Measurements from ENCODE around the gene NFS1. TPM values are rescaled to one million over a fixed set of nuclear protein-coding genes. Genes with fewer than 3 reads are reported as not detected.
"Not testable (repeated sequence)": the region's sequence is repeated elsewhere in the genome, so short reads cannot be mapped to it uniquely, and the experiment has no call there.

NFS1 gene
- 10 to 100 TPM; 25.3 to 63.3 (median 32.7) TPM for total RNA-seq

DNA sequence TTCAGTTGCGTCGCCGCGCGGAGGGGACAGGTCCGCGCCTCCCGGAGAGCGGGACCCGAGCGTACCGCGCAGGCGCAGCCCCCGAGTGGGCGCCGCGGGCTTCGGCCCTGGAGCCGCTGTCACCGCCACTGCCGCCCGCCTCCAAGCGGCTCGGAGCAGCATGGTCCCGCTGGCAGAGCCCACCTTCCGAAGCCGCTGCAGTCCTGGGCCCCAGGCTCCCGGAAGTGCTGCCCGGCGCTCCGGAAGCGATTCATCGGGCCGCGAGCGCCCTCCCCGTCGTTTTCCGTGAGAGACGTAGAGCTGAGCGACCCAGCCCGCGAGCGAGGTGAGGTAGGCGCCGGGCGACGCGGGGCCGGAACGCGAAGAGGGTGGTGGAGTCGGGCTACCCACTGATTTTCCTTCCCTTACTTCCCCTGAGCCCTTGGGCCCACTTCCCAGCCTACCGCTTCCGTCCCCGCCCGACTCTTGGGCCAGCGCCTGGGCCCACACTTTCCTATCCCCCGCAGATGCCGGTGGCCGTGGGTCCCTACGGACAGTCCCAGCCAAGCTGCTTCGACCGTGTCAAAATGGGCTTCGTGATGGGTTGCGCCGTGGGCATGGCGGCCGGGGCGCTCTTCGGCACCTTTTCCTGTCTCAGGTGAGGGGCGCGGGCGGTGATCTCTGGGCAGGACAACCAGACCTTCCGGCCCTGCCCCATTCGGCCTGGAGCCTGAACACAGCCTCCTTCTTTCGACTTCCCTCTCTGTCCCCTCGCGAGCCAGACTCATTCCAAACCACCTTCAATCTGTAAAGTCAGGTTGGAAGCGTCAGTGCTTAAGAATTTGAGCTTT, at the start of gene NFS1, which contains the start of gene ROMO1:
Gene NFS1 (minus strand): TSS at position 226 of the 830 bp plus-strand sequence. CDS start 64 bp downstream, at position 162.
Gene ROMO1 (plus strand): TSS at position 279 of the 830 bp plus-strand sequence. CDS start 228 bp downstream, at position 507.
- peak within 1 kb of the TSS; percentile 88 to 100 (median 92) for H3K4me3 ChIP-seq
- H3K36me3 ChIP-seq: peaks cover 18 to 57% (median 56%) of the 10 kb centered on the region in 4 donors
- H3K4me1 ChIP-seq: peaks cover 19 to 43% (median 29%) of the 10 kb centered on the region in 4 donors
- H3K27ac ChIP-seq (replicated peaks in 1 of 4): peak within 1 kb of the TSS; percentile 91 to 95 (median 94)
- WGBS: 0% methylated on average over 18 of the region's 81 CpGs
- intact Hi-C loops (cut with DNase I): loop anchor here (2.0 kb wide), 1 partner anchor 73 kb away; the partner anchor contains the start of gene PHF20
- DNase-seq (ENCODE audit: extremely low spot score): peak; percentile 96
- H3K9me3 ChIP-seq: no peaks in the 10 kb centered on the region
- TF ChIP-seq, protein P1, sequence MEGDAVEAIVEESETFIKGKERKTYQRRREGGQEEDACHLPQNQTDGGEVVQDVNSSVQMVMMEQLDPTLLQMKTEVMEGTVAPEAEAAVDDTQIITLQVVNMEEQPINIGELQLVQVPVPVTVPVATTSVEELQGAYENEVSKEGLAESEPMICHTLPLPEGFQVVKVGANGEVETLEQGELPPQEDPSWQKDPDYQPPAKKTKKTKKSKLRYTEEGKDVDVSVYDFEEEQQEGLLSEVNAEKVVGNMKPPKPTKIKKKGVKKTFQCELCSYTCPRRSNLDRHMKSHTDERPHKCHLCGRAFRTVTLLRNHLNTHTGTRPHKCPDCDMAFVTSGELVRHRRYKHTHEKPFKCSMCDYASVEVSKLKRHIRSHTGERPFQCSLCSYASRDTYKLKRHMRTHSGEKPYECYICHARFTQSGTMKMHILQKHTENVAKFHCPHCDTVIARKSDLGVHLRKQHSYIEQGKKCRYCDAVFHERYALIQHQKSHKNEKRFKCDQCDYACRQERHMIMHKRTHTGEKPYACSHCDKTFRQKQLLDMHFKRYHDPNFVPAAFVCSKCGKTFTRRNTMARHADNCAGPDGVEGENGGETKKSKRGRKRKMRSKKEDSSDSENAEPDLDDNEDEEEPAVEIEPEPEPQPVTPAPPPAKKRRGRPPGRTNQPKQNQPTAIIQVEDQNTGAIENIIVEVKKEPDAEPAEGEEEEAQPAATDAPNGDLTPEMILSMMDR (IDR thresholded peaks at IDR 0.05): peak; percentile 14 to 42 (median 36)
- TF ChIP-seq POLR2AphosphoS5 (IDR thresholded peaks at IDR 0.05) (peak; percentile 88 to 92), EP300 (IDR thresholded peaks at IDR 0.05) (no peak), POLR2A (IDR thresholded peaks at IDR 0.05; ENCODE audit: low read depth) (peak; percentile 29)
- no peaks in the 10 kb centered on the region for H3K27me3 ChIP-seq

- H3K27ac ChIP-seq (replicated peaks in 1 of 4): peak overlapping the region; percentile 94 to 100 (median 99)
- 93% methylated on average over 3 of the region's 3 CpGs for WGBS
- peaks cover 0 to 13% (median 11%) of the 10 kb centered on the region in 4 donors for H3K36me3 ChIP-seq
- H3K27me3 ChIP-seq; H3K4me3 ChIP-seq; DNase-seq (ENCODE audit: extremely low spot score); H3K9me3 ChIP-seq: not testable (repeated sequence)
- H3K4me1 ChIP-seq: peaks cover 17 to 28% (median 24%) of the 10 kb centered on the region in 4 donors
- intact Hi-C loops (cut with DNase I): loop anchor here (5.0 kb wide), 1 partner anchor 138 kb away; no protein-coding TSS in a partner anchor
Observed at GRCh38 chr20:35744492-35744841, 45.3 kb upstream of the NFS1 start.

GRCh38 chr20:35743693-35744491, 44.7 kb upstream of the NFS1 start:
- Histone ChIP-seq H3K9me3 (no peaks in the 10 kb centered on the region), H3K36me3 (peaks cover 0 to 19% (median 14%) of the 10 kb centered on the region in 4 donors), H3K27me3 (no peaks in the 10 kb centered on the region), H3K4me3 (peak overlapping the region in 1 of 4 donors; percentile 14), H3K4me1 (peaks cover 23 to 33% (median 30%) of the 10 kb centered on the region in 4 donors), H3K27ac (replicated peaks in 1 of 4) (peak overlapping the region; percentile 94 to 100 (median 99))
- WGBS: 68% methylated on average over 15 of the region's 15 CpGs
- no peak for DNase-seq (ENCODE audit: extremely low spot score)
- intact Hi-C loops (cut with DNase I): loop anchor here (2.0 to 5.0 kb wide), 2 partner anchors 29 to 138 kb away; partner anchors contain the start of gene PHF20
- no peak for TF ChIP-seq POLR2A (IDR thresholded peaks at IDR 0.05; ENCODE audit: low read depth)

DNA sequence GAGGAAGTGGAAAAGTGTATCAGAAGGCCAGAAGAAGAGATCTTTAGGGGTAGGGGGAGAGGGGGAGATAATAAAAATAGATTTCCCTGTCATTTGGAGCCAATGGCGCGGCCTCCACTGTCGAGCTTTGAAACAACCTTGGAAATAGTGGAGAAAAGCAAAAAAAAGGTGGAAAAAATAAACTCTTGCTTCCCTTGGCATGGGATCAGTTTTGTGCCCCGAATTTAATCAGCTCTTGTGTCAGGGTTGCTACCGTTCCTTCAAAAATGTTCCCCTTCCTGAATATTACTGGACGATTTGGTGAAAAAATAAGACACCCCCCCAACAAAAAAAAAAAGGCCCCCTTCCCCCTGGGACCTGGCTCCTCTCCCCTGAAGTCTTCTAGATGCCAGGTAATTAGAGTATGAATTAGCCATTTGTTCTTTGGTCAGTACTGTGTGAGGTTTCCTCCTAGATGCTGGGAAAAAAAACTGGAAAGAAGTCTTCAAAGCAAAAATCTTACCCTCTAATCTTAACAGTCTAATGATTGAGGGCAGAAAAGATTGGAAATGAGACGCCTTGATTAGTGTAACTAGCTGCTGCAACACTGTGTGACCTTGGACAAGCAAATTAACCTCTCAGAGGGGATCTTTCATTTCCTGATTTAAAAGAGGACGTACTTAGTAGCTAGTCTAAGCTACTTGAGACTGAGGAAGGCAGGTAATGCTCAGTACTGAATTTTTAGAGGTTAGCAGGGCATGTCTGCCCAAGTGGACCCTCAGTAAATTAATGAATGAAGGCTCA, 43.8 kb upstream of the NFS1 start:
- no peak for TF ChIP-seq POLR2A (IDR thresholded peaks at IDR 0.05; ENCODE audit: low read depth)
- no peak for TF ChIP-seq EP300 (IDR thresholded peaks at IDR 0.05)
- 1% methylated on average over 8 of the region's 8 CpGs for WGBS
- intact Hi-C loops (cut with DNase I): loop anchor here (2.0 to 5.0 kb wide), 2 partner anchors 30 to 139 kb away; partner anchors contain the start of gene PHF20
- peak overlapping the region; percentile 94 to 100 (median 99) for H3K27ac ChIP-seq (replicated peaks in 1 of 4)
- H3K4me1 ChIP-seq: peaks cover 33 to 43% (median 39%) of the 10 kb centered on the region in 4 donors
- H3K27me3 ChIP-seq: no peaks in the 10 kb centered on the region
- DNase-seq (ENCODE audit: extremely low spot score): no peak
- peak overlapping the region; percentile 83 to 91 (median 84) for H3K4me3 ChIP-seq
- no peaks in the 10 kb centered on the region for H3K9me3 ChIP-seq
- peaks cover 5 to 29% (median 24%) of the 10 kb centered on the region in 4 donors for H3K36me3 ChIP-seq

DNA sequence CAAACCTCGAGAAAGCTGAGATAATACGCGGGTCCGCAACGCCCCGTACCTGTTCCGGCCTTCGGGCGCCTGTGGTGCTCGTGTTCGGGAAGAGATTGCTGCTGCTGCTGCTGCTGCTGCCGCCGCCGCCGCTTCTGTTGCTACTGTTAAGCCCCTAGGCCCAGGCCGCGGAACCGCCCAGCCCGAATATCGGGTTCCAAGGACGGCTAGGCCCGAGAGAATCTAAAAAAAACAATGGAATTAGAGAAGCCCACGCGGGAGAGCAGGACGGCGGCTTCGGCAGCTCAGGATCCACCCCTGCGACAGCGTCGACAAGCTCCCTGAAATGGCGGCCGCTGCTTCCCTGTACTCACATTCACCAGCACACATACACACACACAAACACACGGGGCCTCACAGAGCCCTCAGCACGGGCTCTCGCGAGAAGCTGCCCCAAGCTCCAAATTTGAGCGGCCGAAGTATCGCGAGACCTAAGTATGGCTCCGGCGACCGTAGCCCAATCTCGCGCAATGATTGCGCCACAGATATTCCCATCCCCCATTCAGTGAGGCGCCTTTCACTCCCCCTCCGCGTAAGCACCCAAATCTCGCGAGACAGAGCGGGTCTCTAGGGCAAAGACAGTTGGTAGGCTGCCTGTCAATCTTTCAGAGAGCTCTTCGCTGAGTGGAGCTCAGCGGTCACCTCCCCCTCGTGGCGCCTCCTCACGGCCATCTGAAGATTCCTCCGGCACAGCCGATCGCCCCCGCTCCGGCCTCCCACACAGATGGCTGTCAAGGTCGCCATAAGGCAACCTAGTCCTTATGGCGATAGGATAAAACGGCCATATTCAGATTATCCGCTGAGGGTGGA, 43.0 kb upstream of the NFS1 start, which contains the start of gene RBM39:
Gene RBM39 (minus strand): TSS at position 369 of the 849 bp plus-strand sequence. CDS start 1,386 bp downstream, outside the sequence.
- TF ChIP-seq, protein P1 (IDR thresholded peaks at IDR 0.05): peak; percentile 38 to 57 (median 44)
- TF ChIP-seq POLR2A (IDR thresholded peaks at IDR 0.05; ENCODE audit: low read depth) (peak; percentile 97), POLR2AphosphoS5 (IDR thresholded peaks at IDR 0.05) (peak; percentile 94 to 99), EP300 (IDR thresholded peaks at IDR 0.05) (no peak)
- peak; percentile 100 for DNase-seq (ENCODE audit: extremely low spot score)
- no peaks in the 10 kb centered on the region for H3K27me3 ChIP-seq
- H3K36me3 ChIP-seq: peaks cover 13 to 37% (median 32%) of the 10 kb centered on the region in 4 donors
- H3K4me3 ChIP-seq: peak within 1 kb of the TSS; percentile 83 to 91 (median 84)
- H3K27ac ChIP-seq (replicated peaks in 1 of 4): peak within 1 kb of the TSS; percentile 99 to 100 (median 100)
- WGBS: 1% methylated on average over 48 of the region's 66 CpGs
- peaks cover 38 to 51% (median 47%) of the 10 kb centered on the region in 4 donors for H3K4me1 ChIP-seq
- intact Hi-C loops (cut with DNase I): loop anchor here (2.0 to 5.0 kb wide), 2 partner anchors 31 to 140 kb away; partner anchors contain the start of gene PHF20
- H3K9me3 ChIP-seq: no peaks in the 10 kb centered on the region

All from esophagus muscularis mucosa (tissue), 4 donors.